Ovary (tissue), 9 donors: ENCODE measurements around the gene DCAF6. TPM values are rescaled to one million over a fixed set of nuclear protein-coding genes. Genes with fewer than 3 reads are reported as not detected.

Experiments used
- DNase-seq, 5 donors: peaks; one replicate each; pipeline ENCODE4 v3.0.0-alpha.2; 2019 to 2020
- H3K27ac ChIP-seq, 2 donors: fragments of 200-600 bp; one replicate each; pipeline versions ENCODE4 v1.5.1 to v1.8.0; 2019 to 2022
- H3K27me3 ChIP-seq: fragments of 200-600 bp; one replicate; pipeline ENCODE4 v1.8.0; 2022
- H3K36me3 ChIP-seq: fragments of 200-600 bp; sonication (generic); one replicate; pipeline ENCODE4 v1.5.1; 2019
- H3K4me1 ChIP-seq: one replicate; pipeline ENCODE4 v1.8.1; 2013; ENCODE audit warnings: mild to moderate bottlenecking, moderate library complexity; ENCODE audit not compliant: insufficient read depth
- H3K4me3 ChIP-seq: fragments of 200-600 bp; sonication (generic); one replicate; pipeline ENCODE4 v1.5.1; 2017
- H3K9me3 ChIP-seq, 2 donors: fragments of 200-600 bp in 1 of 2; sonication (generic) in 1 of 2; one replicate each; pipeline versions ENCODE4 v1.5.1 to v1.8.1; 2013 to 2019; ENCODE audit warnings: mild to moderate bottlenecking in 1 of 2, moderate library complexity in 1 of 2
- CTCF ChIP-seq, 3 donors: fragments of 450-650 bp in 2 of 3; fragments of 200-600 bp in 1 of 3; IDR thresholded peaks; one replicate each; pipeline versions ENCODE4 v1.5.1 to v1.8.0; 2016 to 2022; ENCODE audit warnings: antibody characterized with exemption in 3 of 3, mild to moderate bottlenecking in 1 of 3
- EP300 ChIP-seq: sonication (generic); formaldehyde crosslinking; IDR thresholded peaks from one replicate; pipeline ENCODE4 v1.6.1; 2017; ENCODE audit warnings: antibody characterized with exemption
- POLR2A ChIP-seq: fragments of 450-650 bp; IDR thresholded peaks from one replicate; pipeline ENCODE4 v1.6.1; 2017; ENCODE audit warnings: antibody characterized with exemption, mild to moderate bottlenecking, moderate library complexity
- WGBS, 3 donors: extraction: QIAGEN DNeasy Blood & Tissue Kit in 1 of 3; methylation state at CpG; one replicate each; pipeline versions ENCODE4 v1.1.5 to v1.1.7; 2013 to 2017; 5-methylcytosine and 5-hydroxymethylcytosine counted together
- intact Hi-C, 4 donors: fragments of 100-400 bp; cut with DNase I; formaldehyde crosslinking; loops; one replicate each; pipeline versions ENCODE4 v1.11.0 to v1.15.1; 2022 to 2023
- polyA plus RNA-seq, 2 donors: library from polyadenylated mRNA; stranded (reverse); fragments of 200-250 nt in 1 of 2; fragments of 350-450 nt in 1 of 2; fragmentation: Illumina TruSeq in 1 of 2; extraction: RNeasy Lipid Tissue Mini Kit (QIAGEN cat#74804) in 1 of 2; gene quantifications; one replicate each; pipeline ENCODE4 v1.2.3, GENCODE V29; 2013 to 2014
- total RNA-seq, 7 donors: library from RNA; depleted of rRNA in 2 of 7; stranded (reverse); fragments of >200 nt in 2 of 7; fragmentation: NEBNext Ultra II Directional in 3 of 7; extraction: Animal tissue kit (Norgen Biotek cat#: 25700) in 3 of 7; gene quantifications; one replicate each; pipeline versions ENCODE4 v1.1.0 to v1.2.4, GENCODE V29; 2016 to 2023
- donor health status: DM: no; HTN: no; CAD: no; lungs with moderate emphysema.
- donor health status: DM: no; HTN: no; CAD: no.
- donor health status: Bipolar disorder and iron deficiency.
- donor health status: DM: yes; HTN: yes; CAD: no.
- donor health status: DM: no; HTN: no; CAD: no.
- donor health status: DM: yes; HTN: yes; CAD: no.

DCAF6 gene
- total and polyA plus RNA-seq, 9 donors: 32.1 to 65.9 (median 44.4) TPM

- no peak for DNase-seq
- no peaks in the 10 kb centered on the region for H3K27me3 ChIP-seq
- 85 to 89% (median 88%) methylated on average over 11 of the region's 11 CpGs for WGBS, 3 donors
- H3K4me3 ChIP-seq: no peak overlapping the region
- intact Hi-C loops: no loop called here
- no peaks in the 10 kb centered on the region for H3K36me3 ChIP-seq
- no peak for TF ChIP-seq EP300
- TF ChIP-seq POLR2A: no peak
- TF ChIP-seq CTCF (IDR thresholded peaks at IDR 0.05): no peak
- H3K9me3 ChIP-seq: no peaks in the 10 kb centered on the region
- no peak overlapping the region for H3K27ac ChIP-seq
- no peaks in the 10 kb centered on the region for H3K4me1 ChIP-seq
These were observed 168.1 kb downstream of the DCAF6 start for GRCh38 chr1:168104535-168104934.

DNA sequence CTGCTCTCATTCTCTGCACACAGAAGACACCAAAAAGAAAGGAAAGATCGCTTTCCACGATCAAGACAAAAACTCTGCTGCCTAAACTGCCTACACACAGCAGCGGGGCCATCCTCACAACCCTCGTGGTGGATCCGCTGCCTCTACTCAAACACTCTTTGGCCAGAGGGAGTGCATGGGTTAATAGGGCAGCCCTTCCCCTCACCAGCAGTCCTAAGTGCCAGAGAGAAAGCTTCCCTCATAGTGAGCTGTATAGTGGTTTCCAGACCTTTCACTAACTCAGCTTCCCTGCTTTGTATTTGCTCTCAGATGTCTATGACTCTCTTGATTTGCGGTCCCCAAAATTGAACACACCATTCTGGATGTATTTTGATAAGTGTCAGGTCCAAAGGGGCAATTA lies 169.4 kb downstream of the DCAF6 start:
- Histone ChIP-seq H3K27me3 (no peaks in the 10 kb centered on the region), H3K36me3 (no peaks in the 10 kb centered on the region), H3K9me3 (no peaks in the 10 kb centered on the region), H3K27ac (no peak overlapping the region), H3K4me1 (no peaks in the 10 kb centered on the region), H3K4me3 (no peak overlapping the region)
- no peak for TF ChIP-seq CTCF (IDR thresholded peaks at IDR 0.05)
- no peak for TF ChIP-seq POLR2A
- TF ChIP-seq EP300: no peak
- WGBS, 3 donors: 89 to 95% (median 90%) methylated on average over 6 of the region's 6 CpGs
- intact Hi-C loops: no loop called here
- DNase-seq: no peak

DNA sequence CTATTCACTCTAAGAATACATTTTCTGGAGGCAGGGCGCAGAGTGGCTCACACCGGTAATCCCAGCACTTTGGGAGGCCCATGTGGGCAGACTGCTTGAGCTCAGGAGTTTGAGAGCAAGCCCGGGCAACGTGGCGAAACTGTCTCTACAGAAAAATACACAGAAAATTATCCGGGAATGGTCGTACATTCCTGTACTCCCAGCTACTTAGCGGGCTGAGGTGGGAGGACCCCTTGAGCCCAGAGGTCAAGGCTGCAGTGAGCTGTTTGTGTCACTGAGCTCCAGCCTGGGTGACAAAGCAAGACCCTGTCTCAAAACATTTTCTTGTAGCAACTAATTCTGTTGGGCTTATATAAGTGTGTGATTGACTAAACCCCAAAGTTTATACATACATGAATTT lies 169.8 kb downstream of the DCAF6 start:
- TF ChIP-seq EP300: no peak
- no peak for TF ChIP-seq POLR2A
- no peak for TF ChIP-seq CTCF (IDR thresholded peaks at IDR 0.05)
- Histone ChIP-seq H3K9me3 (no peaks in the 10 kb centered on the region), H3K27me3 (no peaks in the 10 kb centered on the region), H3K4me3 (no peak overlapping the region), H3K27ac (no peak overlapping the region), H3K4me1 (no peaks in the 10 kb centered on the region), H3K36me3 (no peaks in the 10 kb centered on the region)
- DNase-seq: no peak
- intact Hi-C loops: no loop called here
- WGBS, 3 donors: 63 to 79% (median 65%) methylated on average over 8 of the region's 8 CpGs

- TF ChIP-seq POLR2A (no peak), CTCF (IDR thresholded peaks at IDR 0.05) (no peak), EP300 (no peak)
- intact Hi-C loops: no loop called here
- DNase-seq: no peak
- H3K4me1 ChIP-seq: peaks cover 2% of the 10 kb centered on the region
- no peak overlapping the region for H3K27ac ChIP-seq
- H3K27me3 ChIP-seq: no peaks in the 10 kb centered on the region
- no peaks in the 10 kb centered on the region for H3K36me3 ChIP-seq
- no peak overlapping the region for H3K4me3 ChIP-seq
- WGBS, 3 donors: 69 to 84% (median 83%) methylated on average over 7 of the region's 7 CpGs
- no peaks in the 10 kb centered on the region for H3K9me3 ChIP-seq
These were observed 174.5 kb downstream of the DCAF6 start for GRCh38 chr1:168110896-168111545.
